HG03025 (cell line): Measurements from ENCODE around the gene MALT1.
"Not testable (repeated sequence)": the region's sequence is repeated elsewhere in the genome, so short reads cannot be mapped to it uniquely, and the experiment has no call there.

Experiments used
- ATAC-seq: cut with Tn5 transposase; IDR thresholded peaks from one replicate; pipeline ENCODE4 v1.9.1; 2021; ENCODE audit warnings: mild to moderate bottlenecking, moderate library complexity; ENCODE audit not compliant: unreplicated experiment, low FRiP score

MALT1 gene, protein sequence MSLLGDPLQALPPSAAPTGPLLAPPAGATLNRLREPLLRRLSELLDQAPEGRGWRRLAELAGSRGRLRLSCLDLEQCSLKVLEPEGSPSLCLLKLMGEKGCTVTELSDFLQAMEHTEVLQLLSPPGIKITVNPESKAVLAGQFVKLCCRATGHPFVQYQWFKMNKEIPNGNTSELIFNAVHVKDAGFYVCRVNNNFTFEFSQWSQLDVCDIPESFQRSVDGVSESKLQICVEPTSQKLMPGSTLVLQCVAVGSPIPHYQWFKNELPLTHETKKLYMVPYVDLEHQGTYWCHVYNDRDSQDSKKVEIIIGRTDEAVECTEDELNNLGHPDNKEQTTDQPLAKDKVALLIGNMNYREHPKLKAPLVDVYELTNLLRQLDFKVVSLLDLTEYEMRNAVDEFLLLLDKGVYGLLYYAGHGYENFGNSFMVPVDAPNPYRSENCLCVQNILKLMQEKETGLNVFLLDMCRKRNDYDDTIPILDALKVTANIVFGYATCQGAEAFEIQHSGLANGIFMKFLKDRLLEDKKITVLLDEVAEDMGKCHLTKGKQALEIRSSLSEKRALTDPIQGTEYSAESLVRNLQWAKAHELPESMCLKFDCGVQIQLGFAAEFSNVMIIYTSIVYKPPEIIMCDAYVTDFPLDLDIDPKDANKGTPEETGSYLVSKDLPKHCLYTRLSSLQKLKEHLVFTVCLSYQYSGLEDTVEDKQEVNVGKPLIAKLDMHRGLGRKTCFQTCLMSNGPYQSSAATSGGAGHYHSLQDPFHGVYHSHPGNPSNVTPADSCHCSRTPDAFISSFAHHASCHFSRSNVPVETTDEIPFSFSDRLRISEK

DNA sequence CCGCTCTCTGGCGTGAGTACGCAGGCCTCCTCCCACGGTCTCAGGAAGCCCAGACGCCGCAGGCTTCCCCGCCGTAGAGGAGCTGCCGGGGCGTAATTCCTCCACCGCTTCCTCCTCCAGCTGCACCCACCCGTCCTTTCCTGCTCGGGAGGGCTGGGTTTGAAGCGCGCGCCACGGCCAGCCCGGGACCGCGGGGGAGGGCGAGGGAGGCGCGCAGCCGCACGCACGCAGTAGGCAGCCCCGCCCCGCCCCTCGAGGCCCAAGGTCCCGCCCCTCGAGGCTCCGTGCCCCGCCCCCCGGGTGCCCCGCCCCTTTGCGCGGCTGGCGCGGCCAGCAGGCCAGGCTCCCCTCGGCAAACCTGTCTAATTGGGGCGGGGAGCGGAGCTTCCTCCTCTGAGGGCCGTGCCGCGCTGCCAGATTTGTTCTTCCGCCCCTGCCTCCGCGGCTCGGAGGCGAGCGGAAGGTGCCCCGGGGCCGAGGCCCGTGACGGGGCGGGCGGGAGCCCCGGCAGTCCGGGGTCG, at the start of gene MALT1:
Gene MALT1 (plus strand): TSS at position 355 of the 521 bp plus-strand sequence. CDS start 179 bp downstream, outside the sequence.
- ATAC-seq, result peak; percentile 74

DNA sequence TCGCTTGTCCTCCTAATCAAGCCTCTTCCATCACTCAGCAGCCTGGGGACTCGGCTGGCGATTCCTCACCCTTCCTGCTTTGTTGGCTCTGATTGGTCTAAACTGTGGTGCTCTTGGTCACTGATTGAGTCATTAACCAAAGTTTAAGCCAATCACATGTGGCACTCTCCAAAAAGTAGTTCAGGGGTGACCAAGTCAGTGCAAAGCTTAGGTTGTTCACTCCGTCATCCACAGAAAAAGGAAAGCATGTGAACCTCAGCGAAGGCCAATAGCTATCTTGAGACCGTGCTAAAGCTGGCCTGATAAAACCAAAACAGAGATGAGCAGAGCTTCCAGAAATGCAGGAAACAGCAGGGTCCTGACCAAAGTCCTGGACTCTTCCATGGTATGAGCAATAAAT, 47.3 kb upstream of the MALT1 start:
- no peak for ATAC-seq

DNA sequence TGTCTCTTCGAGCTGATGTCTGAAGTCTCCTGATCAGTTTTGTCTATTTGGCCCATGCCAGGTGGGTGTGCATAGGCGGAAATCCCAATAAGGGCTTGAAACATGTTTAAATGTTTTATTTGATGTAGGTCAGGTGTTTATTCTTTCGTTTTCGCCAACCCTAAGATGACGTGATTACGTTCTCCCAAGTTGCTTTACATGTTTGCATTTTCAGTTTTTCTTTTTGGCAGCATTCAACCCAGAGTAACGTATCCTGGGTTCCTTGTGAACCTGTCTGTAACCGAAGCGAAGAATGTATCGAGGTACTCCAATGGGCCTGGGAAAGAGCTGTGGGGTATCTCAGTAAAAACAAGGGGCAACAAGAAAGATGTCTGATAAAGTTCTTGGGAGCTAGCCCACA, 45.4 kb upstream of the MALT1 start:
- ATAC-seq, result no peak

DNA sequence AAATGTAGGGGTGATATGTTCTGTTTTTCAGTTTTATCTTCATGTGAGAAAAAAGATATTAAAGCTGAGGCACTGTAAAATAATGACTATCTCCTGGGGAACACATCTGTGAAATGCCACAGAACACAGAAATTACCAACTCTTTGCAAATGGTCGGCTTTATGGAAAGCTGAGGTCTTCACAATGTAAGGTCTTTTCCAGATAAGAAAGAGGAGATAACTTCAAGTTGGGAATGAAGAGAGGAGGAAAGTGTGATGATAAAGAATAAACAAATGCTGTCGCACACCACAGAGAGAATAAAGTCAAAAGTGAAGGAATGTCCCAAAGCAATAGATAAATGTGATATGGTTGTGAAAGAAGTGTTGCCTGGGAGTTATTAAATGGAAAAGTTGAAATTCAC, 41.2 kb upstream of the MALT1 start:
- ATAC-seq, result no peak

DNA sequence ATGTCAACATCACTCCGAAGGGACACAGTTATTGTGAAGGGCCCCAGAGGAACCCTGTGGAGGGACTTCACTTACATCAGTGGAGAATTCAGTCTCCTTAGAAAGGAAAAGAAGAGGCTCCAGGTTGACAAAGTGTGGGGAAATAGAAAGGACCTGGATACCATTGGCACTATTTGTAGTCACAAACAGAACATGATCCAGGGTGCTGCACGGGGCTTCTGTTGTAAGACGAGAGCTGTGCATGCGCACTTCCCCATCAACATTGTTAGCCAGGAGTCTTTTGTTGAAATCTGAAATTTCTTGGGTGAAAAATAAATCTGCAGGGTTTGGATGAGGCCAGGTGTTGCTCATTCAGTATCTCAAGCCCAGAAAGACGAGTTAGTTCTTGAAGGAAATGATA, 40.0 kb upstream of the MALT1 start:
- no peak for ATAC-seq

DNA sequence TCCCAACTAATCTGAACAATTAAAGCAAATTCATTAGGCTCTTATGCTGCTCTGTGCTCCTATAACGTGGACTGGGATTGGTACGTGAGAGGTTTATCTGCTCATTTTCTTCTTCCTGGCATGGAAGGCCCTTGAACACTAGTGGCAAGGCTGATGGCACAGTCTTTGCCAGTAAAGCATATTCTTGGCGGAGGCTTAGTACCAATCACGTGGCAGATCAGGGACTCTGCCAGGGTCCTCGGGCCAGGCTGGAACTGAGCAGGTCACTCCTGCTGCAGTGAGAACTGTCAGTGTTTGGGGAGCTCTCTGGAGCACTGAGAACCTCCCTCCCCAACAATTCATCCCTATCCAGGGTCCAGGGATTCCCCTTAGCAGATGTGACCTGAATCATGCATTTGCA, 38.7 kb upstream of the MALT1 start:
- ATAC-seq, result no peak

DNA sequence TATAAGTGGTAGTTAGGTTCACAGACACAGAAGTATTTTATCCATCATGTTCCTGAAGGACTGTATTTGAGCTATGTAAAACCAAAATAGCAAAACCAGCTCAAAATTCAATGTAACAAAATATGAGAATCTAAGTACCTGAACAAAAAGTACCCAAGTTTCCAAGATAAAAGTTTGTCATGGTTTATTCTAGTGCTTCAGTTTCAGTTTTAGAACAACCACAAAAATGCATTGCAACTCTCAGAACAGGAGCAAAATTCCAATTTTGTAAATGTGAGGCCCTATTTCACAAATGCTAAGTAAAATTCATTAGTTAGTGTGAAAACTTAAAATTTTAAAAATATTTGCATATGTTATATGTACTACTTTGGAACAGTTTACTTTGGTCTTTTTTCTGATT, 37.4 kb upstream of the MALT1 start:
- no peak for ATAC-seq

DNA sequence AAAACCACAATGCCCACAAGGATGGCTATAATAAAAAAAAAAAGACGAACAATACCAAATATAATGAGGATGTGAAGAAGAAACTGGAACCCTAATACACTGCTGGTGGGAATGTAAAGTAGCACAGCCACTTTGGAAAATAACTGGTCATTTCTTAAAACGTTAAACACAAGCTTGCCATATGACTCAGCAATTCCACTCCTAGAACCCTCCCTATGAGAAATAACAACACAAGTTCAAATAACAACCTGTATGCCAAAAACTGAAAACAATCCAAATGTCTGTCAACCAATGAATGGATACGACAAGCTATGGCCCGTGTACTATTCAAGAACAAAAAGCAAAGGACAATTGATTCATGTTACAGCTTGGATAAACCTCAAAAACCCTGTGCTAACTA, 35.4 kb upstream of the MALT1 start:
- ATAC-seq, result no peak

DNA sequence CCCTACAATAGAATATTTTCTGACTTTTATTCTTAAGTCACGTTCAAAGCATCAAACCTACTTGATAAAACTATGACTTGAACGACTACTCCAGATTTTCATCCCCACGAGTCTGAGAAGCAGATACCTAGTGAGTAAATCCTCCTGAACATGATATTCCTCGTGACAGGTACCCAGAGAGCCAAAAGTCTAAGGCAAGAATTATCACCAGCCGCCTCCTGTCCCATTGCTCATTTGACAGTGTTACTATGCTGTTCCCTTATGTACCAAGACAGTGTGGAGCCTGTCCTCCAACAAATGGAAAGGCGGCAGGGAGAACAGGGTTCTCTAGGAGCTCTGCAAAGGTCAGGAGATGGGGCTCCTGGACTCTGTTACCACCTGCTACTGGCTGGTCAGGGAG, 34.1 kb upstream of the MALT1 start:
- ATAC-seq, result no peak

DNA sequence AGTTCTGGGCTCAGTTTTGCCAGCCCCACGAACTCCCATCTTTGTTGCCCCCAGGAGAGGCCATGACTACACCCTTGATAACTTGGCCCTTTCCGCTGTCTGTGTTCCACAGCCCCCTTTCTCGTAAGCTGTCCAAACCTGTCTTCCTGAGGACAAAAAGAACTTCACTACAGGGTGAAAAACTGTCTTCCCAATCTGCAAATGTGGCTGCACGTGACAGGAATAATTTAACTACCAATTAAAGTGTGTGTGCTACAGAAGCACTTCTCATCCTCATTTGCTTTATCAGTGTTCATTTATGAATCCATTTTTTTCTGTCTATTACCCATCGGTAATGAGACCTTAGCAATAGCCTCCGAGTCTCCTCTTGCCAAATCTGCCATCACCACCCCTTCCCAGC, 33.3 kb upstream of the MALT1 start:
- no peak for ATAC-seq

DNA sequence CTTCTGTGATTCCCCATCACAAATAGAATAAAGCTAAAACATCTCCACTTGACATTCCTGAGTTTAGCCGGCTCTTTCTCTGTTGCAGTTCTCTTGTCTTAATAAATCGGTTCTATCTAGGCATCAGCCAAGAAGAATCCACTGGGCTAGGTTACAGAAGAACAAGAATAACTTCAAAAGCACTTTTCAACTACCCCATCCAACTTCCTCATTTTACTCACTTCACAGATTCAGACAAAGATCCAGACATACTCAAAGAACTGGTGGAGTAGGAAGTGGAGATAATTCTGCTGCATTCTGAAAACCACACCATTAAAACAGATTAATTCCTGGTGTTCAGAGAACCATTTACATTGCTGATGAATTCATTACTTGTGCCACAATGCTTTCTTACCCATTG, 32.8 kb upstream of the MALT1 start:
- ATAC-seq, result no peak

DNA sequence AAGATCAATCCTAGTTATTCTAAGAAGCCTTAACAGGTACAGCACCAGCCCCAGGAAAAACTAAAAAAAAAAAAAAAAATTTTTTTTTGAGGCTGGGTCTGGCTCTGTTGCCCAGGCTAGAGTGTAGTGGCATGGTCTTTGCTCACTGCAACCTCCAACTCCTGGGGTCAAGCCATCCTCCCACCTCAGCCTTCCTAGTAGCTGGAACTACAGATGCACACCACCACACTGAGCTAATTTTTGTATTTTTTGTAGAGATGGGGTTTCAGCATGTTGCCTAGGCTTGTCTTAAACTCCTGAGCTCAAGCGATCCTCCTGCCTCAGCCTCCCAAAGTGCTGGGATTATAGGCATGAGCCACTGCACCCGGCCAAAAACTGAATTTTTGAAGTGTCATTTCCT, 32.0 kb upstream of the MALT1 start:
- no peak for ATAC-seq

DNA sequence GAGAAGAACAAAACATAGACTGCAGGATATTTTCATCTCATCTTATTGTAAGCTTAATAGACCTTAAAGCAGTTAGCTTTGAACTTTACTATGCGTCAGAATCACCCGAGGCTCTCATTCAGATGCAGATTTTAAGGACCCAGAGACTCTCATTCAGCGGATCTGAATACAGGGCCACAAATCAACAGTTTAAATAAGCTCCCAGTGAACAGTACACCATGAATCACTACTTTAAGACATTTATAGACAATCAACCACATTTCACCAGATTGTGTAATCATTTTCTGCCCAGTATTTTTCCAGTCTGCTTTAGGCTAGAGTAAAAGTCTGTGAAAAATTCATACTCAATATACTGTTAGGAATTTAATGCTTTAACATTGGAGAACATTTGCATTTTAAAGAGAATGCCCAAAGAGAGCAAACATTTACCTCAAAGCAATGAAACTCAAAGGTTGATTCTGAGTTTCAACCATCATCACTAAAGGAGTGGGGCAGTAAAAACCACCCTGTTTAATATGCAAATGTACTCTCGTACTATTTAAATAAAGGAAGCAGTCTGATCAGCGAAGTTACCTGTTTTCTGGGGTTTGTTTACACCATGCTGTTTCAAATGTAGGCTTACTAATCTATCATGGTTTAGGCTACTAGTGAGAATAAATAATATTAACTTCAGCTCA, 31.4 kb upstream of the MALT1 start:
- no peak for ATAC-seq

DNA sequence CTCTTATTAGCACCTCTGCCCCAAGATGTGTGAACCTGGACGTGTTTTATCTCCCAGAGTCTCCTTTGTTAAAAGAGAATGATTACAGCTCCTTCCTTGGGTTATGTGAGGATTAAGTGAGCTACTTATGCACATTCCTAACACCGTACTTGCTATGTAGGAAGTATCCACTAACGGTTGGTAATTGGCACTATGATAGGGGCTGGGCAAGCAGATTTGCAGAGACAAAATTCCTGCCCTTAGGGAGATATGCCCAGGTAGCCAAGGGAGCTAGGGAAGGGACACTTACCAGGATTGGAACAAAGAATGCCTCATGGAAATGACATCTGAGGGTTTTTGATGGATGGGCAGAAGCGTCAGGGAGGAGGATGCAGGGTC, 30.8 kb upstream of the MALT1 start:
- no peak for ATAC-seq

DNA sequence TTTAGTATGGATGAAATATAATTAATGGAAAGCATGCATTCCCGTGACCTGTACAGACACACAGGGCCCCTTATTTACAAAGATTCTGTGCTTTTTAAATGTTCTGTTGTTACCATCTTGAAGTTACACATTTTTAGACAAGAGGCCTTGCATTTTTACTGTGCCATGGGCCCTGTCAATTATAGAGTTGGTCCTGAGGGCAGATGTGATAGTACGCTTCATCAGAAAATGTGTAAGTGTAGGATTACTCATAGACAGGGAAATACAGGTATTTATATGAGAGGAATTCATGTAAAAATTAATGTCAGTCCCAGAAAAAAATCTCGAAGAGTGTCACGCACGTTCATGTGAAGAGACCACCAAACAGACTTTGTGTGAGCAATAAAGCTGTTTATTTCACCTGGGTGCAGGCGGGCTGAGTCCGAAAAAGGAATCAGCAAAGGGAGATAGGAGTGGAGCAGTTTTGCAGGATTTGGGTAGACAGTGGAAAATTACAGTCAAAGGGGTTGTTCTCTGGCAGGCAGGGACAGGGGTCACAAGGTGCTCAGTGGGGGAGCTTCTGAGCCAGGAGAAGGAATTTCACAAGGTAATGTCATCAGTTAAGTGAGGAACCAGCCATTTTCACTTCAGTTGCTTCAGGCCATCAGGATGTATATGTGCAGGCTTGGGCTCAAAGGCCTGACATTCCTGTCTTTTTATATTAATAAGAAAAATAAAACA, 30.2 kb upstream of the MALT1 start:
- ATAC-seq, result no peak

DNA sequence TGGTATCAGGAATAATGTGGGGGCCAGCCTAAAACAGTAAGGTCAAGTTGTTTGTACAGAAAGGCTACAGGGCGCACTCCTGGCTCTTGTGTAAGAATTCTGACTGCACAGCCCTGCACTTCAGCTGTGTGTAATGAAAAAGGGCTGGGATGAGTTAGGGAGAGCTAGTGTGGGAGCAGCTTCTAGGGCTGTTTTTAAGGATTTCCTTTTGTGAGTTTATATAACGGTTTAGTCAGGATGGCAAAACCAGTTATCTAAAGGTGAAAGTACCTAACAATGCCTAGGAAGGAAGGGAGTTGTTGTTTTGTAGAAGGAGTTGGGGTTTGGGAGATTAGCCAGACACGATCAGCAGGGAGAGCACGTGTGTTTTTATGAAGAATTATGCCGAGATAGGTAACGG, 27.7 kb upstream of the MALT1 start:
- not testable (repeated sequence) for ATAC-seq

DNA sequence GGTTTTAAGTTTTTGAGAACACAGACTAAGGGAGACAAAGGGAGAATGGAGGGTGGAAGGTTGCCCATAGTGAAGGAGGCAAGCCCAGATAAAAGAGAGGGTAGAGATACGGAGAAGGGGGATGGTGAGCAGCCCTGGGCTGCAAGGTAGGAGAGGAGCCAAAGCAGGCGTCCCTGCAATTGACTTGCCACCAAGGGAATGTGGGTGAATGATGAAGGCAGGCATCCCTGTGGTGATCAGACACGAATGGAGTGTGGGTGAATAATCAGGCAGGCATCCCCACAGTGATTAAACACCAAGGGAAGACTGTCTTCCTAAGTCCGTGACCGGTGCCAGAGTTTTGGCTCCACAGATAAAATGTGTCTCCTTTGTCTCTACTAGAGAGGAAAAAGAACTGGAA, 25.9 kb upstream of the MALT1 start:
- ATAC-seq, result no peak

DNA sequence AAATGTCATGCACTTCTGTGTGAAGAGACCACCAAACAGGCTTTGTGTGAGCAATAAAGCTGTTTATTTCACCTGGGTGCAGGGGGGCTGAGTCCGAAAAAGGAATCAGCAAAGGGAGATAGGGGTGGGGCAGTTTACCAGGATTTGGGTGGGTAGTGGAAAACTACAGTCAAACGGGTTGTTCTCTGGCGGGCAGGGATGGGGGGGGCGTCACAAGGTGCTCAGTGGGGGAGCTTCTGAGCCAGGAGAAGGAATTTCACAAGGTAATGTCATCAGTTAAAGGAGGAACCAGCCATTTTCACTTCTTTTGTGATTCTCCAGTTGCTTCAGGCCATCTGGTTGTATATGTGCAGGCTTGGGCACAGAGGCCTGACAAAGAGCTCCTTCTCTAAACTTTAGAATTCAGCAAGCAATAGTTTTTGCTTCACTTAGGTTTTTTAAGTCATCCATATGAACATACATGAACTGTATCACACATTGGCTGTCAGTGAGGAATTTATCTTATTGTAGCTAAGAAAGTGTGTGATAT, 24.9 kb upstream of the MALT1 start:
- ATAC-seq, result no peak

DNA sequence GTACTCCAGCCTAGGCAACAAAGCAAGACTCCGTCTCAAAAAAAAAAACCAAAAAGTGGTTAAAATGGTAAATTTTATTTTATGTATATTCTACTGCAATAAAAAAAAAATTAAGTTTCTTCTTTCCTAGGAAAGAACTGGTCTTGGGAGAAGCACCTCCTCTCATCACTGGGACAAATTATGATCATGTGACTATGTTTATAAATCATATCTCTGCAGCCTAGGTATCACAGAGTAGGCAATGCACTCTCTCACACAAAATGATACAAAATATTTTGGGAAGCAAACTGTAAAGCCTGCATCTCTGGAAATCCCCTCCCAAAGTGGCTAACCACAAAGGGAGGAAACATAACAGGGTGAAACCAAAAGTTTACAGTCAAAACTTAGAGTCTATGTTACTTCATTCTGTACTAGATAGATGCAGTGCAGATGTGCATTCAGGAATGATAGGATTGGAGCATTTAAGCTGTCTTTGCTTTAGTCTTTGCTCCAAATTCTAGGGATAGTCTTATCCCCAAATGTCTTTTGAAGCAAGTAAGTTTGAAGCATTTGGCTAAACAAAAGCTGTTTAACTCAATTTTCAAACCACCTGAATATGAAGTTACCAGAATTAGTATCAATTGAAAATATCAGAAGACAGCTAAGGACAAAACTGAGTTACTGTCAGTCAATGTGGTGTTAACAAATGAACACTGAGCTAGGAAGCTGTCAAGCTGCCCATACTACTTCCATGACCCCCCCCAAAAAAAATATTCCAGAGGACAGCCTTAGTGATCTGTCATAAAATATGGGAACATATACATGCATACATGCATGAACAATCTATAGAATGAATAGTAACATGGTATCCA, 21.1 kb upstream of the MALT1 start:
- peak; percentile 78 for ATAC-seq
